NCI-H2227 (cell line): ENCODE measurements around the gene DDX54.
"Not testable (repeated sequence)": the region's sequence is repeated elsewhere in the genome, so short reads cannot be mapped to it uniquely, and the experiment has no call there.

Source experiments
- DNase-seq: peaks from one replicate; lab custom pipeline; 2025; ENCODE audit not compliant: unreplicated experiment; lab: John Stamatoyannopoulos, UW

The DDX54 gene

DNA sequence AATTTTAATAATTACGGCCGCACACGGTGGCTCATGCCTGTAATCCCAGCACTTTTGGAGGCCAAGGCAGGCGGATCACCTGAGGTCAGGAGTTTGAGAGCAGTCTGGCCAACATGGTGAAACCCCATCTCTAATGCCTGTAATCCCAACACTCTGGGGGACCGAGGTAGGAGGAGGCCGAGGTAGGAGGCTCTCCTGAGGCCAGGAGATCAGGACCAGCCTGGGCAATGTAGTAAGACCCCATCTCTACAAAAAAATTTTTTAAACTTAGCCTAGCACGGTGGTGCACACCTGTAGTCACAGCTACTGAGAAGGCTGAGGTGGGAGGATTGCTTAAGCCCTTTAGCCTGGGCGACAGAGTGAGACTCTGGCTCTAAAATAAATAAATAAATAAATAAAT, 41.3 kb downstream of the DDX54 start:
- no peak for DNase-seq

DNA sequence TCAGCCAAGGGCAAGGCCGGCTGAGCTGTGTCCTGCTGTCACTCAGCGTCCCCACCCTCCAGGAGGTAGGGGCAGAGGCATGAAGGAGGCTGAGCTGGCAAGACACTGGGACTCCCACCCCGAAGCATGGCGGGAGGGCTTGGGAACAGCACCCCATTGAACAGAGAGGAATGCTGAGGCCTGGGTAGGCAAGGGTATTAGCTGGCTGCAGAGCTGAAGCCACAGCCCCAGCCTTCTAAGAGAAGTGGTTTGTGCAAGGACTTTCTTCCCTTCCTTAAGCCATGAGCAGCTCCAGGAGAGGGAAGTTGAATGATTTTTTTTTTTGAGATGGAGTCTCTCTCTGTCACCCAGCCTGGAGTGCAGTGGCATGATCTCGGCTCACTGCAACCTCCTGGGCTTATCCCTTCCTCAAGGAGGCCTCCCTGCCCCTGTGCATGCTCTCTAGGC, 42.4 kb downstream of the DDX54 start:
- DNase-seq = no peak

DNA sequence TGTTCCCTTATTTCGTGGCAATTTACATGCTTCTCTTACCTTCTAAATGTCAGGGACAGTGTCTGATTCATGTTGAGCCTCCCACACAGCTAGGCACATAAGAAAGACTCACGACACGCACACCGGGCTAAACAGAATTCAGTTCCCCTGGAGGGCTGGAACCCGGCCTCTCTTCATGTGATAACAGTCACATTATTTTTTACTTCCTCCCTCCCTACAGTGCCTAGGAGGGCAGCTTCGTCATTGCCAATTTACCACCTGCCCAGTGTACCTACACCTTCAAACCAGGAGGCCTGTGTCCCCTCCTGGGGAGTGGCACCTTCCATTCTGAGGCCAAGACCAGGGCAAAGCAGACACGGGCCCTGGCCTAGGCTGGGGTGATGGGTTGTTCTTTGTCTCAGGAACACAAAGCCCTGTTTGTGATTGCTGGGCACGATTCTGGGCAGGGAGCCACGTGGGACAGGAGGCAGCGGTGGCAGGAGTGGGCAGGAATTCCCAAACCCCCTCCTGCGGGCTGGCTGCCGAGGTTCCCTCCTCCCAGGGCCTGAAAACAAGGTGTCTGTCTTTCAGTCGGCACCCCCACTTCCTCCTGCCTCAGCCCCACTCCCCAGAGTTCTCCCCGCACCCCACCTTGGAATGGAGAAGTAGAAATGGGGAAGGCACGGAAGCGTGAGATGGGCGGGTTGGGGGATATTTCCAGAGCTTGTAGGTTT, 42.9 kb downstream of the DDX54 start:
- no peak for DNase-seq

DNA sequence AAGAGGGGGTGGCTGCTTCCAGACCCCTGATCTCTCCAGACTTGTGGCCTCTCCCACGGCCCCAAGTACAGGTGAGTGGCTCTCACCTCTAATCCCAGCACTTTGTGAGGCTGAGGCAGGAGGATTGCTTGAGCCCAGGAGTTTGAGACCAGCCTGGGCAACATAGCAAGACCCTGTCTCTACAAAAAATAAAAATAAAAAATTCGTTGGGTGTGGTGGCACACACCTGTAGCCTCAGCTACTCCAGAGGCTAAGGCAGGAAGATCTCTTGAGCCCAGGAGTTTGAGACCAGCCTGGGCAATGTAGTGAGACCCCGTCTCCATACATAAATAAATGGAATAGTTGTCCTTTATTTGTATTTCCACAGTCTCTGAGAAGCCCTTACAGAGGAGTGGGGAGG, 43.6 kb downstream of the DDX54 start:
- DNase-seq = not testable (repeated sequence)

DNA sequence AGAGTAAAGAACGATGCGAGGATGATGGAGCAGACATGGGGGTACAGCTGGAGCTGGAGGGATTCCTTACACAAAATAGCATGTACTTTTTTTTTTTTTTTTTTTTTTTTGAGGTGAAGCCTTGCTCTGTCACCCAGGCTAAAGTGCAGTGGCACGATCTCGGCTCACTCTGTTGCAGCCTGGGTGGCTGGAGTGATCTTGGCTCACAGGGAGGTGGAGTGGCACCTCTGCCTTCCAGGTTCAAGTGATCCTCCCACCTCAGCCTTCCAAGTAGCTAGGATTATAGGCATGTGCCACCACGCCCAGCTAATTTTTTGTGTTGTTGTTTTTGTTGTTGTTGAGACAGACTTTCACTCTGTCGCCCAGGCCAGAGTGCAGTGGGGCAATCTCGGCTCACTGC, 44.6 kb downstream of the DDX54 start:
- DNase-seq = no peak

DNA sequence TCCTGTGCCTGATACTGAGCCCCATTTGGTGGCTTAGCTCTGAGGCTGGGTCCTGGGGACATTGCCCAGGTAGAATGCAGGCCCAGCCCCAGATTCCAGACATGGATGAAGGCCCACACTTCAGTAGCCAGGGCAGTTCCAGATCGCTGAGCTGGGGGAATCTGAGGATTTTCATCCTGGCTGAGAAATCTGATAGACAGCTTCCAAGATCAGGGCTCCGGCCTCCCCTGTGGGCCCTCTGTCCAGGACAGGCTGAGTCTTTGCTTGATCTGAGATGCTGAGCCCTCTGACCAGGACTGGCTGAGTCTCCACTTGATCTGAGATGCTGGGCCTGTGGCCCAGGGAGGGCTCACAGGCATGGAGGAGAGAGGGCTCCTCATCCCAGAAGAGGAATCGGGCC, 46.5 kb downstream of the DDX54 start:
- no peak for DNase-seq

DNA sequence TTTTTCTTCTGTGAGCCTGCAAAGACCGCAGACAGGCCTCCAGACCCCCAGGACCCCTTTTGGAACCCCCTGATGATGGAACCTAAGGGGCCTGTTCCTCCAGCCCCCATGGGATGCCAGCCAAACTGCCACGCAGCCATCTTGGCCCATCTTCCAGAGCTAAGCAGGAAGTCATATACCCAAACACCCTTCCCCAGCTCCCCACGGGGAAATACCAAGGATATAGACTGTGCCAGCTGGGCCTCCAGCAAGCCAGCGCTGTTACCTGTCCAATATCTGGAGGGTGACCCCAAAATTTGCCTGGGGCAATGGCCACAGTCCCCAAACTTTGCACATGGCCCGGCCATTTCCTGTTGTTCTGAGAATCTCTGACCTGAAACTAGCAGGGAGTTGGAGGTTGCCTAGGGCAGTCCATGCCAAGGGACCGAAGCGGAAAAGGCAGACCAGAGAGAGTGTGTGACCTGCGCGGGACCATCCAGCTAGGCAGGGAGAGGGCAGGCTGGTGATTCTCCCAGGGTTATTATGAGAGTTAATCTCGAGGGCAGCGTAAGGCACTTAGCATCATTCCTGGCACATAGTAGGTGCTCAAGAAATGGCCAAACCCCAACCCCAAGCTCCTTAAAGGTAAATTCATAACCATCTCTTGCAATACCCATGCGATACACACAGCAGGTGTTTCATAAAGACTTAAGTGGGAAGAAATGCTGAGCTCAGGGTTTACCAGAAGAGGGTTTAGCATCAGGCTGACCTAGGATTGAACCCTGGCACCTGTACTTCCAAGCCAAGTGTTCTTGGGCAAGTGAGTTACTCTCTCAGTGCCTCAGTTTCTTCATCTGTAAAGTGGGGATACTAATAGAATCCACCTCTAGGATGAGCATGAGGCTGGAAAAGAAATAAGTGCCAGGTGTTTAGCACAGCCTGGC, 47.2 kb downstream of the DDX54 start:
- DNase-seq = no peak

DNA sequence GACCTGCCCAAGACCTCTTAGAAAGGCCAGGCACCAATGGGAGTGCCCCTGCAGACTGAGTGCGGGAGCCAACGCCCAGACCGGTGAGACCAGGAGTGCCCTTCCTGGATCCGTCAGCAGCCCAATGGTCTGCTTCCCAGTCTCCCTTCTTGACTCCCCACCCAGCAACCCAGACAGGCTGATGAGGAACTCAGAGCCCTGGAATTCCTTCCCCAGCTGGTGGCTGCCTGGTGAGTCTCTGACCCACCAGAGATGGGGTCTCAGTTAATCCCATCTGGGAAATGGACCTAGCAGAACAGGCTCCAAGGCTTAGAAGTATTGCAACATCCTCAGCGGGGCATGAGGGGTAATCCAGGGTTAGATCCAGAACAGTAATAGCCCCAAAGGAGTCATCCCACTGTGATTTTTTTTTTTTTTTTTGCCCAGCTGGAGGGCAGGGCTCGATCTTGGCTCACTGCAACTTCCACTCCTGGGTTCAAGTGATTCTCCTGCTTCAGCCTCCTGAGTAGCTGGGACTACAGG, 48.2 kb downstream of the DDX54 start:
- DNase-seq = no peak

DNA sequence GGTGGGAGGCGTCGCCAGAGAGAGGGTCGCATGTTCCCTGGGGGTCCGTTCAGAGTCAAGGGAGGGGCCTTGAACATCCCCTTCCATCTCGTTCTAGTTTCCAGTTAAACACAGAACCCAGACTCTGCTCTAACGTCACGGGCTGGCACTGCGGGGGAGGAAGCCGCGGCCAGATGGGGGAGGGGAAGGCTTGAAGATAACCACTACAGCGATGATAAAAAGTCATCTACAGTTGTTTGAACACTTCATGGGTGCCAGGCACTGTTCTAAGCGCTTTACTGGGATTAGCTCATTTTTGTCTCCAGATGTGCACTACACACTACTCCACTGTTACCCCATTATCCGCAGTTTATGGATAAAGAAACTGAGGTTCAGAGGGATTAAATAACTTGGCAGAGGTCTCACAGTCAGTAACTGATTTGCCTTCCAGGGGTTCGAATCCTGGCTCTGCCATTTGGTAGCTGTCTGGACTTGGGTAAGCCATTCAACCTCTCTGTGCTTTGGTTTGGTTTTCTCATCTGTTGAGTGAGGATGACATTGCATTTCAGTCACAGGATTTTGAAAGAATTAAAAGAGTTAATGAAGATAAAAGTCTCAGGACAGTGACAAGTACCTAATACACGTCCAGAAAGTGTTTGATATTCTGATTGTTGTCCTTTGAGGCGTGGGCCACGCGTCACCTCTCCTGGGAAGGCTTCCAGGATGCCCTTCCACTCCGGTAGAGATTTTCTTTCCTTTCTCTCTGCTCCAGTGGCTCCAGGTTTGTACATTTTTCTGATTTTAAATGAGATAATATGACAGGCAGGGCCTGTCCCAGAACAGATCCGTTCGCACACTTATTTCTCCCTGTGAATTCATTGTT, 48.9 kb downstream of the DDX54 start:
- DNase-seq = peak; percentile 46

DNA sequence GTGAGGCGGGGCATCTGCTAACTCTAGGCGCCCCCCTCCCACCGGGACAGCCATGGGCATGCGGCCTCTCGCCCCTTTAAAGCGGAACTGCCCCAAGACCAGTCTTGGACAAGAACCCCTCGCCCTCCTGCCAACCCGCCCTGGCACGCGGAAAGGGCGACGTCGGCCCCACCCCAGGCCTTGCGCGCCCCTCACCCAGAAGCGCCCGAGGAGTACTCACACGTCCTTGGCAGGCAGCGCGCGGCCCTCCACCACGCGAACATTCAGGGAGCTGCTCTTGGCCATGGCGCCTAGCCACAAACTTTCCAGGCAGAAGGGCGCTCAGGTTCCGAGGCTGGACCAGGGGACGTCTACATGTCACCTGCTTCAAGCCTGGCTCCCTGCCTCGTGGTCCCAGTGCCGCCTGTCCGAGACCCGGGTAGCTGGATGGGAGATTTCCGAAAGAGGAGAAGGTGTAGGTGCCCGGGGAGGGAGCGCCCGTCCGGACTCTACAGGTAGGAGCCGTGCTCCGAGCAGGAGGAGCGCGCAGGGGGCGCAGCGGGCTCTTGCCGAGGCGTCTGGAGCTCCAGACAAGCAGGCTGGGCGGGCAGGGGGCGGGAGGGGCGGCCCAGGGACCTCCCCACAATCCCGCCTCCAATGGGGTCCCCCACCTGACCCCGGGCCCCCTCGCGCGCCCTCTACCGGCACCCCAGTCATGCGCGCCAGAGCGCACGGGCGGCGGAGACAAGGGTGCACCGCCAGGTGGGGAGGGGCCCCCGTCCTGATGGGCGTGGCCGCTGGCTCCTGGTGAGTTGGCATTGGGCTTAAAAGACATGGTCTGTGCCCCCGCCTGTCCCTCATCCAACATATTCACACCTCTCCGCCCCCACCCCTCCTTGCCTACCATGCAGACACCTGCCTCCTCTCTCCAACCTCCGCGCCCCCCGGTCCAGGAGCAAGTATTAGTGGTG, 49.8 kb downstream of the DDX54 start, which contains the start of gene RASAL1:
Gene RASAL1 (minus strand): TSS at position 584 of the 950 bp plus-strand sequence. CDS start 299 bp downstream, at position 285.
- DNase-seq = peak; percentile 83

DNA sequence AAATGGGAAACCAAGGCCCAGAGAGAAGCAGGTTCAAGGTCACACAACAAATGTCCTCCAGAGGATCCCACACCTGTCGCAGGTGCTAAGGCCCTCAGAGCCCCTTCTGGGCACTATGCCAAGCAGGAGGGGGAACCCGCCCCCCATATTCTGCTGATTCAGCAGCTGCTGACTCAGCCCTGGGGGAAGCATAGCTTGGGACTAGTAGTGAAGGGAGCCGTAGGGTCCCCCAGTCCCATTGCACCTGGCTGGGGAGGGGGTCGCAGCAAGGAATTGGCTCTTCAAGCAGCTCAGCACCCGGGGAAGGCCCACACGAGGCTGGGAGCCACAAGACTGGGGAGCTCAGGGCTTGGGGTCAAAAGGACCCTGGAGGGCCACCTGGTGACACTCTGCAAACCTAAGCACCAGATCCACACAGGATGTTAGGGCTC, 50.7 kb downstream of the DDX54 start:
- DNase-seq = no peak

DNA sequence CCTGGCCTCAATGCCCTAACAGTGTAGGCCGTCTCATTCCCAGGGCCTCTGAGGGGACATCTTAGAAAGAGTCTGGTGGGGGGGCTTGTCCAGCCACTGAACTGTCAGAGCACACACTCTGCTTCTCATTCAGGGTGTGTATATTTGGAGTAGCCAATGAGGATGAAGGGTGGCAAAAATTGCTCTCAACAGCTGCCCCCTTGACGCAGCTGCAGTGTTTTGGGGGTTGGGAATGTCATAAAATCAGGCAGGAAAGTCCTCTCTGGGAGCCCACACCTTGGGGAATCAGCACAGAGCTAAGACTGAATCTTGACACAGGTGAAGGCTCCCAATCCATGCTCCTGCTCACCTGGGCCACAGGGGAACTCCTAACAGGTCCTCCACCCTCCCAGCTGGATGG, 51.2 kb downstream of the DDX54 start:
- DNase-seq = no peak

DNA sequence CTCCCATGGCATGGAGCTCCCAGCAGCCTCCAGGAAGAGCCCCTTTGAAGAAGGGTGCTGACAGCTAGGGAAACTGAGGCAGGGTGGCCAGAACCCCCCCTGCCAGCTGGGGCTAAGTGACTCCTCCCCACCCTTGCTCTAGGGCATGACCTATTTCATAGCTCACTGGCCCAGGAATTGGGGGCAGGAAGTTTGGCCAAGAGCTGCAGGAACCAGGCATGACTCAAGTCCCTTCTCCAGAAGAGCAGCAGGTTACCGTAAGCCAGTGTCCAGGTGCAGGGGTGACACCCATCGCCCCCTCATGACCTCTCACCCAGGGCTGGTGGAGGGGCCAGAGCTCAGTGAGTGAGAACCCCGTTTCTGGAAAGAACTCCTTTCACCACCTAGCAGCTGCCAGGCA, 51.6 kb downstream of the DDX54 start:
- no peak for DNase-seq

DNA sequence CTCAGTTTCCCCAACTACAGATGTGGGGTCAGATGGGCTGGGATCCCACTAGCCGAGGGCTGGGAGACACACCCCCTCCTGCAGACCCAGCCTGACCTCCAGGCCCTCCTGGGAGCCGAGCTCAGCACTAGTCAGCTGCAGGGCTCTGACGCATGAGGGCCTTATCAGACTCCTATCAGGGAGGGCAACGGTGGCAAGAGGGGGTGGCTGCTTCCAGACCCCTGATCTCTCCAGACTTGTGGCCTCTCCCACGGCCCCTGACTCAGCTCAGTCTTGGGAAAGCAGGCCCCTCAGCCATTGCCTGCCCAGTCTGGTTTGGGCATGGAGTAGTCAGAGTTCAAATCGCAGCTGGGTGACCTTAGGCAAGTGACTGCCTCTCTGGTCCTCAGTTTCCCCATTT, 52.2 kb downstream of the DDX54 start:
- no peak for DNase-seq

DNA sequence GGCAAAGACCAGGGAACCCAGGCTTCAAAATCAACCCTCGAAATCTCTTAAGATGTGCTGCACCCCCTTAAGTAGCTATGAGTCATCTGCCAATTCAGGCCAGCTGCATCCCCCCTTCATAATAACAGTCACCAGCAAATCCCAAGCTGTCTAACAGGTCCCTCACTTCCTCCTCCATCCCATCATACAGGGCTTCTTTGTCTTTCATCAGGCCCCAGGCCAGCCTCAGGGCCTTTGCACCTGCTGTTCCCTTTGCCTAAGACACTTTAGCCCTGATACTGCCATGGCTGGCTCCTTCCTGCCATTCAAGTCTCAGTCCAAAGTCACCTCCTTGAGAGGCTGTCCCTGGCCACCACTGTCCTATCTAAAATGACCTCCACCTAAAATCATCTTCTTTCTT, 53.7 kb downstream of the DDX54 start:
- DNase-seq = no peak

DNA sequence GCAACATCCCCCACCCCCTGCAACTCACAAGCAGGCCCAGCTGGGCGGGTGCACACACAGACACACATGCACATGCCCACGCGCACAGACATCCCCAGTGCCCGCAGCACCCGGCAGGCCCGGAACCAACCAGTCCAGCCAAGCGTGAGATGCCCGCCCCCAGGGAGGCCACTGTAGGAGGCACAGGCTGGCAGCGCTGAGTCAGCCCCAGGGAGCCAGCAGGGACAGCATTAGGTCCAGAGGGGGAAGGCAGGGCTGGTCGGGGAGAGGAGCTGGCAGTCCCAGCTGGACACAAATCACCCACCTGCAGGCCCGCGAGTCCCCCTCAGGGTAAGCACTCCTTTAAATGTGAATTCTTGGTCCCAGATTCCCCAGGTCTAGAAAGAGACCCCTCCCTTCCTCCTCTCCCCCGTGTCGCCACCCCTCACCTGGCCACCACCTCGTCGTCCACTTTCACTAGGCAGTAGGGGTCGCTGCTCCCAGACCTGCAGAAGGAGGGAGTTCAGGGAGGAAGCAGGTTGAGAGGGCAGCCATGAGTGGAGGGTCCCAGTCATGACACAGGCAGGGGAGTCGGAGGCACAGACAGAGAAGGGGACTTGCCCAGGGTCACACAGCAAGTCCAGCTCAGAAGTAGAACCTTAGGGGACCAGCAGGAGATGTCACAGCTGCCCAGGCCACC, 54.7 kb downstream of the DDX54 start:
- no peak for DNase-seq

DNA sequence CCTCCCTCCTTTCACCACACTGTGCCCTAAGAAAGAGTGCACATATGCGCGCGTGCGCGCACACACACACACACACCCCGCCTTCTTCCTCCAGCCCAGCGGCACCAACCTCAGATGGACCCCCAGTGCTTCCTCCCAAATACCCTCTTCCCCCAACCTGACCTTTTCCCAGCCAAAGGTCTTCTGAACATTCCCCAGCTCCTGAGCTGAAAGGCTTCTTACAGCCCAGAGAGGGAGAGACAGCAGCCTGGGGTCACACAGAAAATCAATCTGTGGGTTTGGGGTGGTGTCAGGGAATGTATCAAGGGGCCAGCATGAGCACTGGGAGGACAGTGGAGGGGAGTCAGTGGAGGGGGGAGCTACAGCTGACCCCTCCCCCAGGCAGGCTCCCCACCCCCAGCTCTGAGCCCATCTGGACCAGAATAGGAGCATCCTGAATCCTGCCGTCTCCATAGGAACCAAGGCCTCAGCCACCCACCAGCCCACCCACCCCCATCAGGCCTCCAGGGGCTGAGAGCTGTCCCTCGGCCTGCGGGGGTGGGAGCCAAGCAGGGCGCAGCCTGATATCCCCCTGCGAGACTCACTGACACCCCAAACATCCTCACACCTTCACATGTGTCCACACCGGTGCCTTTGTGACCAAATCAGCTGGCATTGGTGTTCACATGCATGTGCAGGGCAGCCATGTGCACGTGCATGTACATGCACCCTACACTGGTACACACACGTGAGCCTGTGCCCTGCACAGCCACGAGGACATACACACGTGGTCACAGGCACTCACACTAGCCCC, 55.4 kb downstream of the DDX54 start:
- DNase-seq = no peak
